Measurements from ENCODE around the gene VPS4B. TPM values are rescaled to one million over a fixed set of nuclear protein-coding genes. Genes with fewer than 3 reads are reported as not detected.
A peak's percentile ranks its signal among the peaks of the same experiment; 100 is the strongest.
"Not testable (repeated sequence)": the region's sequence is repeated elsewhere in the genome, so short reads cannot be mapped to it uniquely, and the experiment has no call there.

The VPS4B gene
- total RNA-seq = 20.4 TPM
- long read RNA-seq, transcript VPS4B-201 (11 exons, 3,324 nt) = major isoform, 8 of 9 reads
- long read RNA-seq, partial matches to known transcripts = 0 of 9 reads
- long read RNA-seq, other reads (novel, unspliced or antisense) = 1 of 9 reads

DNA sequence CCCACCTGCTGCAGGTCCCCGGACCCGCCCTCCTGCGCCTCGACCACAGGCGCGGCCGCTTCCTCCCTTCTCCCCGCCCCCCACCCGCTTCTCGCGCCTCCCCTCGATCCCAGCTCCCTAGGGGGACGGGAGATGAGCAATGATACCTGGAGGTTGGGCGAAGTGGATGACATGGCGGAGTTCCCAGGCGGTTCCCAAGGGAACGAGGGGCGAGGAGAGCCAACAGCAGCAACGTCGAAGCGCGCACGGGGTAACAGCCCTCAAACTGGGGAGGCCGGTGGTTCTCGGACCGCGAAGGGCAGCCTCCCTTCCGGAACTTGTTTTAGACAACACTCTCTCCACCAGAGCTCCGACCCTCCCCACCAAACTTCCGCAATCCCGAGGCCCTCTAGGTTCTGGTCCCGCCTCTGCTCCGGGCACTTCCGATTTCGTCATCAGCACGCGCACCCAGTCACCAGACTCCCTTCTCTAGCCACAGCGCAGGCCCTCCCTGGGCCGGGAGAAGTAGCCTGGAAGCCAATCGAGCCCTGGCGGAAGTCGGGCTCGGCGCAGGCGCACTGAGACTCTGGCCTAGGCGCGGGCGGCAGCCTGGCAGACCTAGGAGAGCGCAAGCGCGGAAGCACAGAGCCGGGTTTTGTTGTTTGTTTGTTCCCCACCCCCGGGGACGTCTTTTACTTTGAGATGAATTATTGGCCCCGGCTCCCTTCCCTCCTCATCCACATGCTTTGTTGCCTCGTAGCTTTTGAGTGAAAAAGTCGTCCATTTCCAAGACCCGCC is at the start of gene VPS4B:
Gene VPS4B, minus strand, starts transcription at position 390 of the 777 bp plus-strand sequence. Its CDS starts 217 bp downstream, at position 173.
- DNase-seq (ENCODE audit: missing footprints) = peak; percentile 100
- intact Hi-C loops (cut with DNase I) = loop anchor here (1.0 to 10.0 kb wide), 3 partner anchors 55 to 707 kb away; partner anchors contain the start of genes KDSR and PHLPP1
- peak; percentile 99 for ATAC-seq

DNA sequence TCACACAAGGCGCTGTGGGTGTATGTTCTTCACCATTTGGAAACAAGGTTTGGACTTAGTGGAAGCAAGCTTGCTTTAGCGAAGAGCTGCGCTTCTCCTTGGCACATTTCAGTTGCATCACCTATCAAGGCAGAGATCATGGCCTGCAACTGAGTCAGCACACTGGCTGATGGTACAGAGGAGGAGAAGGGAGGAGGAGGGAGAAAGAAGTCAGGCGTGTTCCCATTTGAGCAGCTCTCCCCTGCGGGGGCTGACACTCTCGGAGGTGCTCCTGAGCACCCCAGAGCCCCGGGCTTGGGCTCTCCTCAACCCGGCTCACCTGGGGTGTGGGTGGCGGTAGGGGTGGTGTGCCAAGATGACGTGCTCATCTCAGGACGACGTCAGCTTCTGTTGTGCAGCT is 48.5 kb upstream of the VPS4B start:
- intact Hi-C loops (cut with DNase I) = no loop called here
- ATAC-seq = no peak
- DNase-seq (ENCODE audit: missing footprints) = no peak

DNA sequence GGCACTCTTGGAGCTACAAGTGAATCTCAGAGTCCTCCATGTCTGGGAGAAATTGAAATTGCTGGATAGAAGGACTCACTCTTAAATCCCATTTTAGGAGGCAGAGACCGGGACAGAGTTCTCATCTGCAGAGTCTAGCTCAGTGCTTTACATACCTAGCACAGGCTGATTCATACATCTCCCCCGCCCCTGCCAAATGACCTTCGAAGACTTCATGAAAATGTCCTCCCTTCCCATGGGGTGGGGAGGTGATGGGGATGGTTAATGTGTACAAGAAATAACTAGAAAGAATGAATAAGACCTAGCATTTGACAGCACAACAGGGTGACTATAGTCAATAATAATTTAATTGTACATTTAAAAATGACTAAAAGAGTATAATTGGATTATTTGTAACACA is 46.3 kb upstream of the VPS4B start:
- DNase-seq (ENCODE audit: missing footprints) (no peak), ATAC-seq (no peak)
- intact Hi-C loops (cut with DNase I) = no loop called here

DNA sequence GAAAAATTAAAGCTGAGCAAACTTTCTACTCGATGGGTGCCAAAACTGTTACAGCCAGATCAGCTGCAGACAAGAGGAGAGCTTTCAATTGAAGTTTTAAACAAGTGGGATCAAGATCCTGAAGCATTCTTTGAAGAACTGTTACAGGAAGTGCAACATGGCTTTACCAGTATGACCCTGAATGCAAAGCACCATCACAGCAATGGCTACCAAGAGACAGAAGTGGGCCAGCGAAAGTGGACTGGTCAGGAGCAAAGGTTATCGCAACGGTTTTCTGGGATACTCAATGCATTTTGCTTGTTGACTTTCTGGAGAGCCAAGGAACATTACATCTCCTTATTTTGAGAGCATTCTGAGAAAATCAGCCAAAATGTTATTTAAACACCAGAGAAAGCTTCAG is 45.4 kb upstream of the VPS4B start:
- intact Hi-C loops (cut with DNase I) = no loop called here
- DNase-seq (ENCODE audit: missing footprints) = no peak
- no peak for ATAC-seq

DNA sequence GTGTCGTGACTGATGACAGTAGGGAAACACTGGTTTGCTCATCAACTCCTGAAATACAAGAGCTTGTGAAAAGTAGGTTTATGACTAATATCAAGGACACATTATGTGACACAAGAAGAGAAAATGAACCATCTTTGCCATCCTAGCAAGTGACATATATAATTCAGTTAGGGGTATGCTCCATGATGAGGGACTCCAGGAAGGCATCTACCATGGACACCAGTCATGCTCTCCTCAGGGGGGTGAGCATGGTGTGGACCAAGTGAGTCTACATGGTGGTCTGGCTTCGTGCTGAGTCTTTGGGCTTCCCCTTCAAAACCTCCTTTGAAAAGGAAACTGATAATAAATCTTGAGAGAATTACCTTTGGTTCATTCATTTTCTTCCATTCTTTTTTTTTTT is 42.8 kb upstream of the VPS4B start:
- intact Hi-C loops (cut with DNase I) = no loop called here
- ATAC-seq (no peak), DNase-seq (ENCODE audit: missing footprints) (no peak)

DNA sequence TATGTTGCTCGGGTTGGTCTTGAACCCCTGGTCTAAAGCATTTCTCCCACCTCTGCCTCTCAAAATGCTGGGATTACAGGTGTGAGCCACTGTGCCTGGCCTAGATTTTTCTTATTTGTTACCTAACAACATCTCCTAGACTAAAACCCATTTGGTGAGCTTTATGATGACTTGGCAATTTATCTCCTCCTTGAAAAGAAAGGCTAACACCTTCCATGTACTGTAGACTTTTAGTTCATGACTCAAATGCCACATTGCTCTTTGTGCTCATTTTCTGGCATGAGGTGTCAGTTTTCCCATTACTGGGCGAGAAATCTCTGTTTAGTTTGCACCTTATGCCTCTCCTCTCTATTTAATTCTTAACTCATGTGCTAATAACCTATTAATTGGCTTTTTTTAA is 42.2 kb upstream of the VPS4B start:
- ATAC-seq = no peak
- intact Hi-C loops (cut with DNase I) = no loop called here
- DNase-seq (ENCODE audit: missing footprints) = no peak

DNA sequence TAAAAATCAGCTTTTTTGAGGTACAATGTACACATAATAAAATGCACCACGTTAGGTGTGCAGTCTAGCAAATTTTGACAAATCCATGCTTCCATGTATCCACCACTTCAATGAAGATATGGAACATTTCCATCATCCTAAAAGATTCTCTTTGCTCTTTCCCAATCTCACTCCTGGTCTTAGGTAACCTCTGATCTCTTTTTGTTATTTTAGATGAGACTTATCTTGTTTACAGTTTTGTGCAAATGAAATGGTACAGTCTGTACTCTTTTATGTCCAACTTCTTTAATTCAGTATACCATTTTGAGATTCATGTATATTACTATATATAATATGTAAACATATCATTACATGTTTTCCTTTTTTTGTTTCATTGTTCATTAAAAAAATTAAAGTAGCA is 38.1 kb upstream of the VPS4B start:
- no peak for ATAC-seq
- intact Hi-C loops (cut with DNase I) = no loop called here

DNA sequence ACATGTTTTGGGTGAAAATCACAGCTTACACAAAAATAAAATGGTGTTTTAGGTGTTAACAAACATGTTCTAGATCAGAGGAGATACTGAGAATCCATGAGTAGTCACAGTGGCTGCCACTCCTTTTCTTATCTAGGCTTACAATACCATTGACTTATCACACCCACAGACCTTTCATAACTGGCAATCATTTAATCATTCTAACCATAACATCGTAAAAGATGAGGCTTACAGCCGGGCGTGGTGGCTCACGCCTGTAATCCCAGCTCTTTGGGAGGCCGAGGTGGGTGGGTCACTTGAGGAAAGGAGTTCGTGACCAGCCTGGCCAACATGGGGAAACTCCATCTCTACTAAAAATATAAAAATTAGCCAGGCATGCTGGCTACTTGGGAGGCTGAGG is 35.7 kb upstream of the VPS4B start:
- intact Hi-C loops (cut with DNase I) = no loop called here
- DNase-seq (ENCODE audit: missing footprints) (no peak), ATAC-seq (no peak)

More for the DNA sequence above, 38.1 kb upstream of the VPS4B start:
- DNase-seq (ENCODE audit: missing footprints) = no peak

DNA sequence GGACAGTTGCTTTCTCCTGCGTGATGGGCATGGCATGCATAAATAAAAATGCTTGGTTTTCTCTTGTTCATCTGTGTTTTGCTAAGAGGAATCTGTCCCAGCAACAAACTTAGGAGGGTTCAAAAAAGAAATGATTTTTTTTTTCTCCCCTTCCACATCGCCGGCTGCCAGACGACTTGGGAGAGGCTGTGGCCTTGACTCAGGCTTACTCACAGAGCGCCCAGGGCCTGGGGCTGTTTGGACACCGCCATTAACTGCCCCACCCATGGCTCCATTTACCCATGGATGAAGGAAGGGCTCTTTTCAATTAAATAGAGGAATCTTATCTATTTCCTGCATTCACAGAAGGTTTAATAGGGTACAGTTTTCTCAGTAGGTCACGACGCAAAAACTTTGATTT is 32.2 kb upstream of the VPS4B start:
- ATAC-seq (no peak), DNase-seq (ENCODE audit: missing footprints) (no peak)
- intact Hi-C loops (cut with DNase I) = no loop called here

DNA sequence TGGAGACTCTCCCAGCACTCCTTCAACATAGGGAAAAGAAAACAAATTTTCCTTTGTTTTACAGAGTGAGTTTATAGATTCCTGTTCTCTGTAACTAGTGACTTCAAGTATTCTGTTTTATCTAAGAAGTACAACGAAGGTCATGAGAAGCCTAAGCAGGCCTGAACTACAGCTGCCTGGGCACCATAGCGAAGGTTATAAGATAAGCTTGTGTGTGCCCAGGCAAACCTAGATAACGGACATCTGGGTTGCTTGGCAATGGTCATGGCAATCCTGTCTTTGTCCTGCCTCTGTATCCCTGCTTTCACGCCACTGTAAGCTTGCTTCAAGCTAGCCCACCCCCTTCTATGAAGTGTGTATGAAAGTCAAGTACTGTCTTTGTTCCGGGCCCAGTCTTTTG is 30.5 kb upstream of the VPS4B start:
- DNase-seq (ENCODE audit: missing footprints); intact Hi-C loops (cut with DNase I); ATAC-seq: not testable (repeated sequence)

DNA sequence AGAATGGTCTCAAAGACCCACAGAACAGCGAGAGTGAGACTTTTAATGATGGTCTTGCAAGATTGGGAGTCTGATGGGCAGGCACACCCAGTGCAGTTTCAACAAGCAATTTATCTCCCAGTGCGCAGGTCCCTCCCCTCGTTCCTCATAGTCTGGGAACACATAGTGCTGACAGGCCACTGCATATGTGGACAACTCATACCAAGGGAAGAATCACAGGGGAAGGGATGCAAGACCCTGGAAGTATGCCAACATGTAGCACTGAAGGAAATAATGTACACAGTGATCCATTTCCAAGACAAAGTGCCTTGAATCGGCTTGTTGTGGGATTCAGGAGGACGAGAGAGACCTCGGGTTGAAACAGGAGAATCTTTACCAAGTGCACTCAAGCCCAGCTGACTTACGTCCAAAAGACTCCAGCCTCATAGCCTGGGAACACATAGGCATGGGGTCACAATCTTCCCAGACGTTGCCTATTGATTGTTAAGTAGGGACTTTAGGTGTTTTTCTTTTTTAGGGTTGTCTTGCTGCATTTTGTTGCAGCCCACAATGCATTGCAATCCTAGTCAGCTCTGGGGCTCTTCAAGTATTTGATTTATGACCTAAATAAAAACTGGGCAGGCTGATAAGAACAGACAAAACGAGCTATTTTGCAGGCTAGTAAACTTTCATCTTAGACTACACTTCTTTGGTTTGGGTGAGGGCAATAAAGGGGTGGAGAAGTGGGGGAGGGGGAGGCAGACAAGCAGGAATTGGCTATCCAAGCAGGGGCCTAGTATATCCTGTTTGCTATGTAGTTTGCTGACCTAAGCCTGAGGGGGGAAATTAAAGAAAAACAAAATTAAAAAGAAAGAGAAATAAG is 29.8 kb upstream of the VPS4B start:
- intact Hi-C loops (cut with DNase I) = no loop called here
- DNase-seq (ENCODE audit: missing footprints) (no peak), ATAC-seq (peak; percentile 65)

DNA sequence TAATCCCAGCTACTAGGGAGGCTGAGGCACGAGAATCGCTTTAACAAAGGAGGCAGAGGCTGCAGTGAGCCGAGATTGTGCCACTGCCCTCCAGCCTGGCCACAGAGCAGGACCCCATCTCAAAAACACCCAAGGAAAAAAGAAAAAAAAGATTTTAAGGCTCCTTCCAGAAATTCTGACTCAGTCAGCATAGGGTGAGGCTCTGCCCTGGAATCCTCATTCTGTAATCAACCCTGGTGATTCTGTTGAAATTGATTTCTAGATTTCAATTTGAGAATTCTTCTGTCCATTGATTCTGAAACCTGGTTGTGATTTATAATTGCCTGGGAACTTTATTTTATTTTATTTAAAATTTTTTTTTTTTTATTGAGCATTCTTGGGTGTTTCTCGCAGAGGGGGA is 27.1 kb upstream of the VPS4B start:
- ATAC-seq = no peak
- intact Hi-C loops (cut with DNase I) = no loop called here

DNA sequence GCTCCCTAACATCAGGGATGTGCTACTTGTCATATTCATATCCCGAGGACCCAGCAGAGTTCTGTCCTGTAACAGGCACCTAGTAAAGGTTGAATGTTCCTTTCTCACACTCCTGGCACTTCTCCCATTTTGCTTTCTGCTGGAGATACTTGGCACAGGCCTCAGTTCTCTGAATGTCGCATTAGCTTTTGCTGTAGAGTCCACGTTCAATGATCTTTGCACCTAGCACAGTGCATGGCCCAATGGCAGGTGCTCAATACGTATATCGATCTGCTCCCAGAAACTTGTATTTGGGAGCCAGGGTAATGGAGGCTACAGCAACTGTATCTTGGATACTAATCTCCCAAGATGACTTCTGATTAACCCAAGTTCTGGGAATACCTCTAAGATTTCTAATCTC is 24.8 kb upstream of the VPS4B start:
- no peak for ATAC-seq
- no peak for DNase-seq (ENCODE audit: missing footprints)
- intact Hi-C loops (cut with DNase I) = no loop called here

More for the DNA sequence above, 27.1 kb upstream of the VPS4B start:
- no peak for DNase-seq (ENCODE audit: missing footprints)

DNA sequence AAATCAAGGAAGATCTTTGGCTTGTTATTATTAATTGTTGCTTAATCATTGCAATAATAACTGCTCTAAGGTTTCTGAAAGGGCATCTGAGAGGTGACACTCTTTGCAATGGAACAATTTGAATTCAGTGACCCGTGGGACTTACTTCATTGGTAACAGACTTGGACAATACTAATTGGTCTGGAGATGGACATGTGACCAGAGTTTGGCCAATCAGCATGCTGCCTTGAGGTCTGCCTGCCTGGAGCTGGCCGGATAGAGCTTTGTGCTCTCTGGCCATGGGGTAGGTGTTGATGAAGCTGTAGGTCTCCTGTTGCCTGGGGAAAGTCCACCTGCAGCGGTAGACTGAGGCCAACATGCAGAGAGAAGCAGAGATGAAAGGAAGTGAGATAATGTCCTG is 24.0 kb upstream of the VPS4B start:
- DNase-seq (ENCODE audit: missing footprints) (no peak), ATAC-seq (no peak)
- intact Hi-C loops (cut with DNase I) = no loop called here

DNA sequence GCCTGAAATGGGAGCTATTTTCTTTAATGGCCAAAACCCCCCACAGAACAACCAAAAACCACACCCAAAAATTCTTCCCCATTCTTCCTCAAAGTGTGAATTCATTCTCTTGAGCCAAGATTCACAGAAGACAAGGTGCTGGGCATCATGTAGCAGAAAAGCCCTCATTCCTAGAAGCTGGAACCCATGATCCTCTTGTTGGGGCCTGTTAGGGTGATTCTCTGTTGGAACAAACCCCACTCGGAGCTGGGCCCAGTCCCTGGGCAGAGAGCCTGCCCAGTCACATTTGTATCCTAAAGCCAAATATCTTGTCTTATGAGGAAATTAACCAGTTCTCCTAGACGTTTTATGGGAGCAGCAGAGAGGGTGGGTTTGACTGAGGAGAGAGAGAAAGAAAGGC is 22.8 kb upstream of the VPS4B start:
- ATAC-seq (peak; percentile 37), DNase-seq (ENCODE audit: missing footprints) (no peak)
- intact Hi-C loops (cut with DNase I) = no loop called here

DNA sequence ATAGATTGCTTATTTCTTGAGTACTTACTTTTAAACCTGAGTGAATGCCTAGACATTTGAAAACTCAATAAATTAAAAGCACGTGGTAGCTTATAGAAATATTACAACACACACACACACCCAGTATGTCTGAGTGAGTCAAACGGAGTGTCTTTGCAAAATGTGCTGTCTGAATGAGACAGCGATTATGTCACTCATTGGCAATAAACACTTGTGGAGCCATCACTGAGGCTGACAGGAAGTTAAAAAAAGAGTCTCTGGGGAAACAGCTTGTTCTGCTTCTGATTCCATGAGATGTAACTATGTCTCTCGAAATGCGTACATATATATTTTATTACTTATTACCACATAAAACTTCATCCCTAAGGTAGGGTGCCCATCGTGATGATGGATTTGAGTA is 22.3 kb upstream of the VPS4B start:
- intact Hi-C loops (cut with DNase I) = loop anchor here (5.0 kb wide), 1 partner anchor 312 kb away; no protein-coding TSS in a partner anchor
- peak; percentile 75 for ATAC-seq
- DNase-seq (ENCODE audit: missing footprints) = no peak

DNA sequence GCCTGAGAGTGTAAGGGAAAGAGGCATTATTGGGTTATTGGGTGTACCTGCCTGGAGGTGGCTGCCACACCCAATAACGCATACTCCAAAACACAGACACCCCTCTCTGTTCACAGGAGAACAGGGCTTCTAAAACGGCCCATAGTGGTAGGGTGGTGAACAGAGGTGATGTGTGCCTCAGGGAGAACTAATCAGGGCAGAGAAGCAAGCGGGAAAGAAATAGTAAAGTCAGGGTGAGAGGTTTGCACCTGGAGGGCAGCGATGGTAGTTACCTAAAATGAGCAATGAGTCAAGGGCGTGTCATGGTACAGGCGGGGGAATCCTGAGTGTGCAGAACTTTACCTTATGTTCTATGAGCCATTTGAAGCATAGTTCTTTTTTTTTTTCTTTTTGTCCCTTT is 21.6 kb upstream of the VPS4B start:
- no peak for DNase-seq (ENCODE audit: missing footprints)
- intact Hi-C loops (cut with DNase I) = loop anchor here (5.0 kb wide), 1 partner anchor 312 kb away; no protein-coding TSS in a partner anchor
- ATAC-seq = no peak

DNA sequence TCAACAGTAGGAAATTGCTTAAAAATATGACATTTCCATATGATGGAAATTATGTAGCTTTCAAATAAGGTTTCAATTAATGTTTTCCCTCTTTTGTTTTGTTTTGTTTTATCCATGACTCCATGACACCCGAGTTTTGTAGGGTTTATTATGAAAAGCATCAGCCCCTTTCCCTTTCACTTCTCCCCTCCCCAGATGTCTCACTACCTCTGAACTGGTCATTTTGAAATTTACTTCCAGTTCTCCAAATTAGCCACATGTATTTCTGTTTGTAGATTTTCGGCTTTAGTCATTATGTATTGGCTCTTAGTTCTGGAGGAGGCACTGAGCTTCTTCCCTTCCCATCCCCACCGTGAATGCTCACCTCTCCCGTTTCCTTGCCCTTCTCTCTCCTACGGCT is 18.6 kb upstream of the VPS4B start:
- intact Hi-C loops (cut with DNase I) = loop anchor here (5.0 kb wide), 1 partner anchor 309 kb away; no protein-coding TSS in a partner anchor
- DNase-seq (ENCODE audit: missing footprints) (no peak), ATAC-seq (no peak)

DNA sequence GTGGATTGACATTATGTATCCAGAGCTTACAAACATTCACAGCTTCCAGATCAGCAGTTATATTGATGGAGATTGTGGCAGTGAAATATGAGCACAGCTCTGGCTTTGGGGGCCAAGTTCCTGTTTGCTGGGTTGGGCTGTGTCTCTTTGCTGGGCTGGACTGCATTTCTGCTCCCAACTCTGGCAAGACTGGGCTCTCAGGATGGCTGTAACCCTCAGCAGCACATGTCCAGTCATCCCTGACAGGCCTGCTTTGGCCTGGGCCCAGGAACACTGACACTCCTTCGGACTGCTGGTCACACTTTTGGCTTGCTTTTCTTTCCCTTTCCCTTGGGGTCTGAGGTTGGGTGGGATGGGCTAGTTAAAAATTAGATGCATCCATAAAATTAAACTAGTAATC is 17.9 kb upstream of the VPS4B start:
- intact Hi-C loops (cut with DNase I) = loop anchor here (5.0 kb wide), 1 partner anchor 308 kb away; no protein-coding TSS in a partner anchor
- ATAC-seq (peak; percentile 45), DNase-seq (ENCODE audit: missing footprints) (no peak)

Data from Right ventricle myocardium inferior (tissue), 1 donor.